Urothelium cell line (cell line): ENCODE data around the gene ARHGAP18.

Experiments used
- DNase-seq: peaks from one replicate; pipeline ENCODE4 v3.0.0; 2011; ENCODE audit warnings: low spot score, mixed read lengths
- FAIRE-seq: peaks from 2 replicates; lab custom pipeline; 2011; peaks lifted over from hg19 to GRCh38; lab: Jason Lieb, UNC

The ARHGAP18 gene

DNA sequence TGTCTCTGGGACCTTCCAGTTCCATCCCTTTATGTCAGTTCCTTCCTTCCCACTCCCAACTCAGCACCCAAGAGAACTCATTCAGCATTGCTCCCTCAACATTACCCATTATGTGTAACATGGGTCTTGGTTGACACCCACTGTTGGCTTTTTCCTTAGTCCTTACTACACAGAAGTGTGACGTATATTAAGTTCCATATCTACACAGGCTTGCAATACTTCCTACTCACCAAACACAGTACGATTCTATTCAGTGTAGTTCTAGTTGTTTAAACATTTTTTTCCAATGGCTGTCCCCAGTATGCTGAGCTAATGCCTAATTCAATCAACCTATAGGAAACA, 37.7 kb downstream of the ARHGAP18 start:
- FAIRE-seq = no peak
- no peak for DNase-seq

DNA sequence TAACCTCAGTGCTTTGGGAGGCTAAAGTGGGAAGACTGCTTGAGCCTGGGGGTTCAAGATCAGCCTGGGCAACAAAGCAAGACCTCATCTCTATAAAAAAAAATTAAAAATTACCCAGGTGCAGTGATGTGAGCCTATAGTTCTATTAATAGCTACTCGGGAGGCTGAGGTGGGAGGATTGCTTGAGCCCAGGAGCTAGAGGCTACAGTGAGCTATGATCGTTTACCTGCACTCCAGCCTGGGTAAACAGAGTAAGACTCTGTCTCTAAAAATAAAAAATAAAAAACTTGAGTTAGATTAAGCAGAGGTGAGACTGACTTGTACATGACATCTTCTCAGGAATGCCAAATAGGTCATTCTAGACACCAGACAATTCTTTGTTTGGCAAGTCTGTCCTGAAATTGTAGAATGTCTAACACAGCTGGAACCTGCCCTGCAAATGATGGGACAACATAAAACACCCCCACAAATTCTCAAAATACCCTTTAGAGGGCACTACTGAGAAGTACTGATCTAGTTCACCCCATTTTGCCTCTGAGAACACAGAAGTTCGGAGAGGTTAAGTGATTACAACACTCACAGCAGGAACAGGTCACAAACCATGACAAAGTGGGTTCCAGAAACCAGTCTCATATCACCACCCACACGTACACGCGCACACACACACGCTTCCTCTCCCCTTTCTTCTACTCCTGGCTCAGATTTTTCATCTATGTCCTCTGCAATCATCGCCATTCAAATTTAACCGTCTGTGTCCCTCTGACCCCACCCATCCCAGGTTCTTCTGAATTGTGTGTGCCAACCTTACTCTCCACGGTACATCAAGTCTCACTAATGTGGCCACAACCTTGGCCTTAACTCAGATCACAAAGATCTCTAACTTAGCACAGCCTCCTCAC, 38.3 kb downstream of the ARHGAP18 start:
- DNase-seq (no peak), FAIRE-seq (no peak)

DNA sequence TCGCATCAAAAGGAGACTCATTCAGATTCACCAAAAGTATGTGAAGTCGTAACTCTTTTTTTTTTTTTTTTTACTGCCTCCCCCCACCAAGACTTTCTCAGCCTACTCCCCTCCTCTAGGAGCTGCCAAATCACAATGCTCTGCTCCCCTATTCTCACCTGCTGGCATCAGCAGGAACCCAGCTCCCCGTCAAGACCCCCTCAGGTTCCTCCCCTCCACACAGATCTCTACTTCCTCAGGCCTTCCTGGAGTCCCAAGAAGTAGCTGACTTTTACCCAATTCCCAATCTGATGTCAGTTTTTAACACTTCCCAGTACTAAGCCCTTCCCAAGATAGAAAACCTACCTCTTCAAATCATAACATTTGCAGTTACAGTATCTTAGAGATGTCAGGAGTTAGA, 39.3 kb downstream of the ARHGAP18 start:
- DNase-seq = no peak
- no peak for FAIRE-seq

GRCh38 chr6:129667621-129668020, 42.4 kb downstream of the ARHGAP18 start:
- DNase-seq (no peak), FAIRE-seq (no peak)

DNA sequence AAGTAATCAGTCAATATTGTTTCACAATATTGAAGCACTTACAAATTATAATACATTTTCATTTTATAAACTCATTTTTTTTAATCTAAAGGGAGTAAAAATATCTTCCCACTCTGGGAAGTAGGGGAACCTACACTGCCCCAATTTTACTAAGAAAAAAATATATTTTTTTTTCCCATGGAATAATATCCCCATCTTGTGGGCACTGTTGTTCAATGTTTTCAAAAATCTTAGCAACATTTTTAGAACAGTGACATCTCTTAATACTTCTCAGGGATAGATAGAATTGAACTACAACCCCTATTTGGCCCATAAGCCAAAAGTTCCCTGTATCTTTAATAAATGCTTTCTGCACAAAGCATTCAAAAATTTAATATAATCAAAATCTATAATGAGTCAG, 42.9 kb downstream of the ARHGAP18 start:
- FAIRE-seq = no peak
- DNase-seq = no peak

DNA sequence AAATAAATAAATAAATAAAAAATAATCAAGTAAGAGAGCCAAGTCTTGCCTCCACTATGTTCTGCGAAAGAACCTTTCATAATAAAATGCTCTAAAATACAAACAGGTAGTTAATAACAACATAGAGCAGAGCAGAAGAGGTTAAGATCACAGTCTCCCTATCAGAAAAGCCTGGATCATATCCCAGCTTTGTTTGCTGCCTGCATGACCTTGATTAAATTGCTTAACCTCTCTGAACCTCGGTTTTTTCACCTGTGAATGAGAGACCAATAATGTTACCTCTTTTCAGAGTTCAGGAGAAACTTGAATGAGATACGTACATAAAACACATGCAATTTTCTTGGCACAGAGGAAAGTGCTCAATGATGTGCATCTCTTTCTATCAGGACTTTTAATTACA, 44.4 kb downstream of the ARHGAP18 start:
- no peak for DNase-seq
- no peak for FAIRE-seq

GRCh38 chr6:129663531-129663930, 46.4 kb downstream of the ARHGAP18 start:
- FAIRE-seq = no peak
- DNase-seq = no peak

DNA sequence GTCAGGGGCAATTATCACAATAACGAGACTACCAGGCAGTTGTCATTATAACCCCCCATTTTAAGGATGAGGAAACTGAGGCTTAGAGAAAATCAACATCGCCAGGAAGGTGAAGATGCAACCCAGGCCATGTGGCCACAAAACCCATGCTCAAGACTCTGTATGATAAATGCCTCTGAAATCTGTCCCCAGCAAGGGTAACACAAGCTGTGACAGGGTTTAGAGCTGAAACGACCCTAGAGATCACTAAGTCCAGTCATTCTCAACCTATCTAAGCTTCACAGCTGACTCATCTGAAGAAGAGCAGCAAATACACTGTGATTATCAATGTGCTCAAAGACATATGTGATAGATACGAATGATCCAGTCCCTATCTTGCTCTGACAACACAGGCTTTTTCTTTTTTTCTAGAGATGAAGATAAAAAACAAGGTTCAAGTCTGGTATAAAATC, 47.0 kb downstream of the ARHGAP18 start:
- FAIRE-seq (no peak), DNase-seq (no peak)

- DNase-seq (no peak), FAIRE-seq (no peak)
Measured at GRCh38 chr6:129662406-129662766, 47.6 kb downstream of the ARHGAP18 start.

GRCh38 chr6:129661536-129662405, 48.2 kb downstream of the ARHGAP18 start:
- no peak for DNase-seq
- no peak for FAIRE-seq

- FAIRE-seq (no peak), DNase-seq (no peak)
Measured at GRCh38 chr6:129660346-129660676, 49.7 kb downstream of the ARHGAP18 start.

DNA sequence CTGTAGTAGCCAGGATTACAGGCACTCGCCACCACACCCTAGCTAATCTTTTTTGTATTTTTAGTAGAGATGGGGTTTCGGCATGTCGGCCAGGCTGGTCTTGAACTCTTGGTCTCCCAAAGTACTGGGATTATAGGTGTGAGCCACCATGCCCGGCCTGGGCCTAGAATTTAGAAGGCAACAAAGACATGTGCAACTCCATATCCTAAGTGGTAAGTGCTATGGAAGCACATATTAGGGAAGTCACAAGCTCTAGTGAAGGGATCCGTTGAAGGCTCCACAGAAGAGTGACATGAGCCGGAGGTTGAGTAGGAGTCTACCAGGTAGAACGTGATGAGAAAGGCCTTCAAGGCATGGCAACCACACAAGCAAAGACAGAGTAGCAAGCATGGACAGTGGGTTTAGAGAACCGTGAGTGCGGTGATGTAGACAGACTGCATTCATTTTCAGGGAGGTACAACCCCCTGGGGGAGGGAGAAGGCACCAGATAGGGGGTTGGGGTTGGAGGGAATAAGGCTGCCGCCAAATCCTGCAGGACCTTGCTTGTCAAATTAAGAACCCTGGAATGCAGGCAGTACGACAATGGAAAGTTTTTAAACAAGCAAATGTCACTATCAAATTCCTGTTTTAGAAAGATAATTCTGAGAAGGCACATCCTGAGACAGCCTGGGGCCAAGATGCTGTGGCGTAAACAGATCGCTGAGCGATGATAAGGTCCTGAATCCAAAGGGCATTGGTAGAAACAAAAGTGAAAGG, 50.2 kb downstream of the ARHGAP18 start:
- no peak for FAIRE-seq
- DNase-seq = no peak

DNA sequence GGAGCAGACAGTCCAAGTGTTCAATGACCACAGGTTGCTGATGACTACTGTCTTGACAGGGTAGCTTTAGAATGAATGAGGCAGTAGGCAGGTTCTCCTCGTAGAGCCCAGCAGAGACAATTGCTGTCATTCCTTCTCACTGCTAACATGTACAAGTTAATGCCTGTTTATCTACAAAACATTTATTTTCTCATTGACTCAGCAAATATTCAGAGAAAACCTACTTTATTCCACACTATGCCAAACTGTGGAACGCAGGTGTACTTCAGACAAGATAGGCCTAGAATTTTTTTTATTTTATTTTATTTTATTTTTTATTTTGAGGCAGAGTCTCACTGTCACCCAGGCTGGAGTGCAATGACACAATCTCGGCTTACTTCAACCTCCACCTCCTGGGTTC, 50.8 kb downstream of the ARHGAP18 start:
- no peak for FAIRE-seq
- no peak for DNase-seq

- DNase-seq (no peak), FAIRE-seq (no peak)
Measured at GRCh38 chr6:129657483-129657882, 52.5 kb downstream of the ARHGAP18 start.

GRCh38 chr6:129655334-129655733, 54.6 kb downstream of the ARHGAP18 start:
- FAIRE-seq (no peak), DNase-seq (no peak)

DNA sequence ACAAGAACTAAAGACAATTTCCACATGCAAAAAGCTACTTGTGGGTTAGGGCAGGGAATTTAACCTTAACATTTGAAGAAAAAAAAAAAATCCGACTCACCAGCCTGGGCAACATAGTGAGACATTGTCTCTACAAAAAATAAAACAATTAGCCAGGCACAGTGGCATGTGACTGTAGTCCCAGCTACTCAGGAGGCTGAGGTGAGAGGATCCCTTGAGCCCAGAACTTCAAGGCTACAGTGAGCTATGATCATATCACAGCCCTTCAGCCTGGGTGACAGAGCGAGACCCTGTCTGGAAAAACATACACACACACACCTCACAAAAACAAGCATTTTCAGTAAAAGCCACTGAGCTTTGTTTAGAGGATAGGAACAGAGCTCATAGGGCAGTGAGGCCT, 56.2 kb downstream of the ARHGAP18 start:
- FAIRE-seq = no peak
- no peak for DNase-seq

DNA sequence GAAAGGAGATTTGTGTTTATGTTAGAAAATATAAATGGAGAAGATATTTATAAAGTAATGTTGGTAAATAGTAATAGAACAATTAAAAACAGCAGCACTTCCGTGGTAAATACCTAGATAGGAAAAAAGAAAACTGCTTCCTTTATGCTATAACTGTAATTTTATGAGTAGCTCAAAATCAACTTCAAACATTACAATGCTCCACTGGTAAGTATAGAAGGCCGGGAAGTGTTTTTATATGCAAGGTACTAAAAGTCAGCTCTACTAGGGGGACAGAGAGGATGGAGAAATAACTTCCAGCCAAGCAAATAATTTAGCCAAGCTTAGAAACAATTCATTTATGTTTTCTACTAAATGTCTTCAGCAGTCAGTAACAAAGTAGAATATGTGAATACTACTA, 56.7 kb downstream of the ARHGAP18 start:
- FAIRE-seq (no peak), DNase-seq (no peak)

- no peak for FAIRE-seq
Measured at GRCh38 chr6:129651291-129651691, 58.7 kb downstream of the ARHGAP18 start.

GRCh38 chr6:129648819-129649491, 61.0 kb downstream of the ARHGAP18 start:
- DNase-seq (no peak), FAIRE-seq (no peak)

More at GRCh38 chr6:129651291-129651691, 58.7 kb downstream of the ARHGAP18 start:
- no peak for DNase-seq

DNA sequence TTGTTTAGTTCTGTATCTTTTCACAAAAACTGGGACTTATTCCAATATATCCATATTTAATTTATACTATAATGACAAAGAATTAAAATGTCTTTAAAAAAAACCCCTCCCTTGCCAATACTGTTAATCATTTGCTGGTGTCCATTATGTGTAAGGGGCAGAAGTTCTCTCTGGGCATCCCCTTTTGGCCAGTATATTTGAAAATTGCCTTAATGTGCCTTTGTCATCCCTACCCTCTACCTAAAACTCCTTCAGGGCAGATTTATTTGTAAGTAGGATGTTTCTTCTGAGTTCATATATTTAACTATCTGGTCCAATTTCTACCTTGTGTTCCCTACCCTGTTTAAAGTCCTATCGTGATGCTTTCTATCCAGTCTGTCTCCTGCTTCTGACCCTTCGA, 62.9 kb downstream of the ARHGAP18 start:
- FAIRE-seq (no peak), DNase-seq (no peak)

- DNase-seq = no peak
- no peak for FAIRE-seq
Measured at GRCh38 chr6:129646642-129647041, 63.3 kb downstream of the ARHGAP18 start.
